ENCODE data around the gene ACADVL. TPM values are rescaled to one million over a fixed set of nuclear protein-coding genes. Genes with fewer than 3 reads are reported as not detected.
A peak's percentile ranks its signal among the peaks of the same experiment; 100 is the strongest.

Gene ACADVL
- total RNA-seq, 1 donor from 2014 or later = 281 TPM

GRCh38 chr17:7208027-7208571 lies 11.6 kb upstream of the ACADVL start:
- TF ChIP-seq CTCF (IDR thresholded peaks at IDR 0.05; ENCODE audit: unreplicated experiment) = no peak
- Mint-ChIP-seq H3K9me3 (ENCODE audit: unreplicated experiment) (no peaks in the 10 kb centered on the region), H3K27ac (ENCODE audit: unreplicated experiment) (no peak overlapping the region), H3K4me3 (ENCODE audit: unreplicated experiment) (peak overlapping the region; percentile 77), H3K4me1 (ENCODE audit: unreplicated experiment) (peaks cover 33% of the 10 kb centered on the region), H3K27me3 (ENCODE audit: unreplicated experiment) (peaks cover 17% of the 10 kb centered on the region), H3K36me3 (ENCODE audit: low read depth, unreplicated experiment) (peaks cover 19% of the 10 kb centered on the region)
- DNase-seq (ENCODE audit: low spot score) = no peak

- DNase-seq (ENCODE audit: low spot score) = no peak
- no peak for TF ChIP-seq CTCF (IDR thresholded peaks at IDR 0.05; ENCODE audit: unreplicated experiment)
- Mint-ChIP-seq H3K9me3 (ENCODE audit: unreplicated experiment) (no peaks in the 10 kb centered on the region), H3K4me1 (ENCODE audit: unreplicated experiment) (peaks cover 39% of the 10 kb centered on the region), H3K27me3 (ENCODE audit: unreplicated experiment) (peaks cover 22% of the 10 kb centered on the region), H3K4me3 (ENCODE audit: unreplicated experiment) (peak overlapping the region; percentile 77), H3K36me3 (ENCODE audit: low read depth, unreplicated experiment) (peaks cover 23% of the 10 kb centered on the region), H3K27ac (ENCODE audit: unreplicated experiment) (no peak overlapping the region)
Measured at GRCh38 chr17:7208754-7209460, 10.8 kb upstream of the ACADVL start.

- peaks cover 42% of the 10 kb centered on the region for H3K4me1 Mint-ChIP-seq (ENCODE audit: unreplicated experiment)
- no peak for DNase-seq (ENCODE audit: low spot score)
- no peak for TF ChIP-seq CTCF (IDR thresholded peaks at IDR 0.05; ENCODE audit: unreplicated experiment)
- H3K9me3 Mint-ChIP-seq (ENCODE audit: unreplicated experiment) = no peaks in the 10 kb centered on the region
- peak overlapping the region; percentile 66 for H3K4me3 Mint-ChIP-seq (ENCODE audit: unreplicated experiment)
- peak overlapping the region; percentile 89 for H3K27ac Mint-ChIP-seq (ENCODE audit: unreplicated experiment)
- H3K27me3 Mint-ChIP-seq (ENCODE audit: unreplicated experiment) = peaks cover 25% of the 10 kb centered on the region
- peaks cover 8% of the 10 kb centered on the region for H3K36me3 Mint-ChIP-seq (ENCODE audit: low read depth, unreplicated experiment)
Measured at GRCh38 chr17:7211491-7212273, 8.1 kb upstream of the ACADVL start.

GRCh38 chr17:7213895-7214299 lies 5.8 kb upstream of the ACADVL start:
- Mint-ChIP-seq H3K4me3 (ENCODE audit: unreplicated experiment) (peak overlapping the region; percentile 92), H3K4me1 (ENCODE audit: unreplicated experiment) (peaks cover 52% of the 10 kb centered on the region), H3K9me3 (ENCODE audit: unreplicated experiment) (no peaks in the 10 kb centered on the region), H3K36me3 (ENCODE audit: low read depth, unreplicated experiment) (peaks cover 8% of the 10 kb centered on the region), H3K27me3 (ENCODE audit: unreplicated experiment) (peaks cover 29% of the 10 kb centered on the region), H3K27ac (ENCODE audit: unreplicated experiment) (peak overlapping the region; percentile 100)
- peak; percentile 92 for DNase-seq (ENCODE audit: low spot score)
- peak; percentile 72 for TF ChIP-seq CTCF (IDR thresholded peaks at IDR 0.05; ENCODE audit: unreplicated experiment)

Measured in endothelial cell (in vitro differentiated cells).